ENCODE results near the gene RINL.
A peak's percentile ranks its signal among the peaks of the same experiment; 100 is the strongest.
"Not testable (repeated sequence)": the region's sequence is repeated elsewhere in the genome, so short reads cannot be mapped to it uniquely, and the experiment has no call there.

Gene RINL

DNA sequence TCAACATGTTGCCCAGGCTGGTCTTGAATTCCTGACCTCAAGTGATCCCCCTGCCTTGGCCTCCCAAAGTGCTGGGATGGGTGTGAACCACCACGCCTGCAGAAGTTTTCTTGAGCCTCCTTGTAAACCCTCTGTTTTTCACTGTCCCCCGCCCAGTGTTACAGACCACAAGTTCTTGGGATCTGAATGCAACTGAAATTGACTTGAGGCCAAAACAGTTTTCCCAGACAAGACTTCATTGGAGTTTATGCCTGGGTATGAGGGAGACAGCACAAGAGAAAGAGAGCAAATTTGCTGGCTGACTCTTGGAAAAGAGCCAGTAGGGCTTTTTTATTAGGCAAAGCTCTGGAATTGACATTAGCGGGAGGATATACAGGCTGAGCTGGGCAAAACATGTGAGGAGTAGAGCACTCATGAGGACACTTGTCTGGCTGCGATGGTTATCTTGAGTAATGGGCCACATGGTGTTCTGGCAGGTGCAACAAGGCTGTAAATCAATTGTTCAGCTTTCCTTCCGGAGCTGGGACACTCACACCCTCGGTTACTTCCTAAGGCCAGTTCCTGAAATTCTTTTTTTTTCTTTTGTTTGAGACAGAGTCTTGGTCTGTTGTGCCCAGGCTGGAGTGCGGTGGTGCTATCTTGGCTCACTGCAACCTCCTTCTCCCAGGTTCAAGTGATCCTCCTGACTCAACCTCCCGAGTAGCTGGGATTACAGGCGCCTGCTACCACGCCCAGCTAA lies 15.6 kb downstream of the RINL start:
- Histone ChIP-seq H4K20me1 (no peaks in the 10 kb centered on the region; a peak in 1 of 22 replicates), H3K36me3 (no peaks in the 10 kb centered on the region), H3K4me3 (no peak overlapping the region), H3K9me3 (replicated peaks in 1 of 11) (no peaks in the 10 kb centered on the region), H3K4me2 (peak overlapping the region; percentile 36 to 87 (median 61)), H3K9ac (peak overlapping the region in 1 of 11 experiments; percentile 7; a peak in 1 of 22 replicates), H3K27ac (peak overlapping the region in 5 of 11 experiments; percentile 7 to 42 (median 31); a peak in 8 of 22 replicates), H3K27me3 (no peaks in the 10 kb centered on the region), H3K4me1 (peaks cover 87 to 95% (median 93%) of the 10 kb centered on the region in 10 experiments)
- no peak for TF ChIP-seq Cebpa-rat (IDR thresholded peaks at IDR 0.05)

DNA sequence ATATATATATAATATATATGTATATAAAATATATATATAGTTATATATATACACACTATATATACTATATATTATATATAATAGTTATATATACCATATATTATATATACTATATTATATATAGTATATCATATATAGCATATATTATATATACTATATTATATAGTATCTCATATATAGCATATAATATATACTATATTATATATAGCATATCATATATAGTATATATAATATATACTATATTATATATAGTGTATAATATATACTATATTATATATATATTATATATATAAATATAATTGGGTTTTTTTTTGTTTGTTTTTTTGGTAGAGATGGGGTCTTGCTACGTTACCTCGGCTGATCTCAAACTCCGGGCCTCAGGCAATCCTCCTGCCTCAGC lies 16.7 kb downstream of the RINL start:
- H3K4me1 ChIP-seq: peaks cover 89 to 97% (median 95%) of the 10 kb centered on the region in 10 experiments
- no peaks in the 10 kb centered on the region; a peak in 1 of 22 replicates for H4K20me1 ChIP-seq
- H3K9ac ChIP-seq: no peak overlapping the region
- peaks cover 0 to 4% (median 1%) of the 10 kb centered on the region in 11 experiments; a peak in 11 of 22 replicates for H3K9me3 ChIP-seq (replicated peaks in 1 of 11)
- peak overlapping the region in 1 of 11 experiments; percentile 84; a peak in 1 of 22 replicates for H3K4me2 ChIP-seq
- peak overlapping the region in 1 of 11 experiments; percentile 83; a peak in 1 of 22 replicates for H3K27ac ChIP-seq
- H3K4me3 ChIP-seq: no peak overlapping the region
- no peak for TF ChIP-seq Cebpa-rat (IDR thresholded peaks at IDR 0.05)
- H3K36me3 ChIP-seq: no peaks in the 10 kb centered on the region
- no peaks in the 10 kb centered on the region for H3K27me3 ChIP-seq

DNA sequence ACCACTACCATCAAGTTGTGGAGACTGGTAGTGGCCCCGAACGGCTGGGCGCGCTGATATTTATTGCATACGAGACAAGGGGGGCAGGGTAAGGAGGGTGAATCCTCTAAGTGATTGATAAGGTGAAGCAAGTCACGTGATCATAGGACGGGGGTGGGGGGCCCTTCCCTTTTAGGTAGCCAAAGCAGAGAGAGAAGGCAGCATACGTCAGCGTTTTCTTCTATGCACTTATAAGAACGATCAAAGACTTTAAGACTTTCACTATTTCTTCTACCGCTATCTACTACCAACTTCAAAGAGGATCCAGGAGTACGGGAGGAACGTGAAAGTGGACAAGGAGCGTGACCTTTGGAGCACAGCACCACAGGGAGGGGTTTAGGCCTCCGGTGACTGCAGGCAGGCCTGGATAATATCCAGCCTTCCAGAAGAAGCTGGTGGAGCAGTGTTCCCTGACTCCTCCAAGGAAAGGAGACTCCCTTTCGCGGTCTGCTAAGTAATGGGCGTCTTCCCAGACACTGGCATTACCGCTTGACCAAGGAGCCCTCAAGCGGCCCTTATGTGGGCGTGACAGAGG lies 18.4 kb downstream of the RINL start:
- peaks cover 0 to 10% (median 8%) of the 10 kb centered on the region in 11 experiments; a peak in 13 of 22 replicates for H3K9me3 ChIP-seq (replicated peaks in 1 of 11)
- not testable (repeated sequence) for H3K36me3 ChIP-seq, H4K20me1 ChIP-seq, H3K27me3 ChIP-seq, H3K4me3 ChIP-seq
- peak overlapping the region in 3 of 11 experiments; percentile 12 to 54 (median 50); a peak in 3 of 22 replicates for H3K27ac ChIP-seq
- H3K4me2 ChIP-seq: peak overlapping the region; percentile 32 to 94 (median 86); a peak in 21 of 22 replicates
- 0 out of 22 replicates have a peak overlapping the region, but pooled peaks of 1 of the 11 experiments have one; percentile 33 for H3K9ac ChIP-seq
- peaks cover 76 to 83% (median 82%) of the 10 kb centered on the region in 10 experiments for H3K4me1 ChIP-seq

DNA sequence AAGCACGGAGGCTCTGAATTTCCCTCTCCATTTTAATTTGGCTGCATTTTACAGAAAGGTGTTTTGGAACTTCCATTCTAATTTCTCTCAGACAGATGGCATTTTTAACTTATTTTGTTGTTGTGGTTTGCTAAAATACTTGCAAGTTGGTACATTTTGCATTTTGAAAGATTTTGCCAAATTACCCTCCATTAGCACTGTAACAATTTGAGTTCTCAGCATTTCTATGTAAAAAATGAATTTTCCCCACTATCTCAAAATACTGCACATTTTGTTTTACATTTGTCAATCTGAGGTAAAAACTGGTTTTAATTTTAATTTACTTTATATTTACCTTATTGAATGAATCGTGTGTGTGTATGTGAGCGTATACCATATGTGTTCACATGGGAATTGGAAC lies 21.3 kb downstream of the RINL start:
- no peak for TF ChIP-seq Cebpa-rat (IDR thresholded peaks at IDR 0.05)
- H3K4me2 ChIP-seq: peak overlapping the region; percentile 63 to 94 (median 86)
- peaks cover 61 to 72% (median 66%) of the 10 kb centered on the region in 10 experiments for H3K4me1 ChIP-seq
- peaks cover 0 to 10% (median 8%) of the 10 kb centered on the region in 11 experiments; a peak in 13 of 22 replicates for H3K9me3 ChIP-seq (replicated peaks in 1 of 11)
- peak overlapping the region in 1 of 10 experiments; percentile 13; a peak in 1 of 20 replicates for H3K4me3 ChIP-seq
- no peaks in the 10 kb centered on the region for H3K36me3 ChIP-seq
- H3K27me3 ChIP-seq: no peaks in the 10 kb centered on the region
- H3K9ac ChIP-seq: peak overlapping the region; percentile 24 to 62 (median 57); a peak in 17 of 22 replicates
- no peaks in the 10 kb centered on the region for H4K20me1 ChIP-seq
- H3K27ac ChIP-seq: peak overlapping the region; percentile 49 to 72 (median 68); a peak in 21 of 22 replicates

DNA sequence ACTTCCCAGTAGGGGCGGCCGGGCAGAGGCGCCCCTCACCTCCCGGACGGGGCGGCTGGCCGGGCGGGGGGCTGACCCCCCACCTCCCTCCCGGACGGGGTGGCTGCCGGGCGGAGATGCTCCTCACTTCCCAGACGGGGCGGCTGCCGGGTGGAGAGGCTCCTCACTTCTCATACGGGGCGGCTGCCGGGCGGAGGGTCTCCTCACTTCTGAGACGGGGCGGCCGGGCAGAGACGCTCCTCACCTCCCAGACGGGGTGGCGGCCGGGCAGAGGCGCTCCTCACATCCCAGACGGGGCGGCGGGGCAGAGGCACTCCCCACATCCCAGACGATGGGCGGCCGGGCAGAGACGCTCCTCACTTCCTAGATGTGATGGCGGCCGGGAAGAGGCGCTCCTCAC lies 22.3 kb downstream of the RINL start:
- Histone ChIP-seq H3K27ac (0 out of 22 replicates have a peak overlapping the region, but pooled peaks of 1 of the 11 experiments have one; percentile 49), H3K4me1 (peaks cover 61 to 75% (median 68%) of the 10 kb centered on the region in 10 experiments), H3K4me2 (0 out of 22 replicates have a peak overlapping the region, but pooled peaks of 1 of the 11 experiments have one; percentile 63), H3K9me3 (replicated peaks in 1 of 11) (peaks cover 0 to 10% (median 8%) of the 10 kb centered on the region in 11 experiments; a peak in 13 of 22 replicates)
- not testable (repeated sequence) for H3K27me3 ChIP-seq, H3K36me3 ChIP-seq, H3K4me3 ChIP-seq, H3K9ac ChIP-seq, H4K20me1 ChIP-seq

DNA sequence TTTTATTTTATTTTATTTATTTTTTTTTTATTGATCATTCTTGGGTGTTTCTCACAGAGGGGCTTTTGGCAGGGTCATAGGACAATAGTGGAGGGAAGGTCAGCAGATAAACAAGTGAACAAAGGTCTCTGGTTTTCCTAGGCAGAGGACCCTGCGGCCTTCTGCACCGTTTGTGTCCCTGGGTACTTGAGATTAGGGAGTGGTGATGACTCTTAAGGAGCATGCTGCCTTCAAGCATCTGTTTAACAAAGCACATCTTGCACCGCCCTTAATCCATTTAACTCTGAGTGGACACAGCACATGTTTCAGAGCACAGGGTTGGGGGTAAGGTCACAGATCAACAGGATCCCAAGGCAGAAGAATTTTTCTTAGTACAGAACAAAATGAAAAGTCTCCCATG lies 23.1 kb downstream of the RINL start:
- not testable (repeated sequence) for H3K36me3 ChIP-seq, H3K9ac ChIP-seq, H3K4me2 ChIP-seq, H3K27ac ChIP-seq, H4K20me1 ChIP-seq, H3K4me3 ChIP-seq, H3K27me3 ChIP-seq
- Histone ChIP-seq H3K9me3 (replicated peaks in 1 of 11) (peaks cover 0 to 10% (median 8%) of the 10 kb centered on the region in 11 experiments; a peak in 13 of 22 replicates), H3K4me1 (peaks cover 55 to 68% (median 63%) of the 10 kb centered on the region in 10 experiments)

DNA sequence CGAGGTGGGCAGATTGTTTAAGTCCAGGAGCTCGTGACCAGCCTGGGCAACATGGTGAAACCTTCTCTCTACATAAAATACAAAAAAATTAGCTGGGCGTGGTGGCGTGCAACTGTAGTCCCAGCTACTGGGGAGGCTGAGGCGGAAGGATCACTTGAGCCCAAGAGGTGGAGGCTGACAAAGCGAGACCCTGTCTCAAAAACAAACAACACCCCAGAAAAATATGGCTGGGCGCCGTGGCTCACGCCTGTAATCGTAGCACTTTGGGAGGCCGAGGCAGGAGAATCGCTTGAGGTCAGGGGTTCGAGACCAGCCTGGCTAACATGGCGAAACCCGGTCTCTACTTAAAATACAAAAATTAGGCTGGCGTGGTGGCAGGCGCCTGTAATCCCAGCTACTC lies 24.9 kb downstream of the RINL start:
- peaks cover 6 to 9% (median 7%) of the 10 kb centered on the region in 11 experiments; a peak in 19 of 22 replicates for H3K36me3 ChIP-seq
- H3K4me2 ChIP-seq: peak overlapping the region; percentile 76 to 99 (median 91)
- peak overlapping the region; percentile 89 to 99 (median 93) for H3K9ac ChIP-seq
- peaks cover 9 to 10% (median 10%) of the 10 kb centered on the region in 11 experiments for H4K20me1 ChIP-seq
- no peak for TF ChIP-seq Cebpa-rat (IDR thresholded peaks at IDR 0.05)
- peak overlapping the region; percentile 86 to 99 (median 94); a peak in 21 of 22 replicates for H3K27ac ChIP-seq
- no peaks in the 10 kb centered on the region for H3K27me3 ChIP-seq
- peaks cover 0 to 10% (median 8%) of the 10 kb centered on the region in 11 experiments; a peak in 13 of 22 replicates for H3K9me3 ChIP-seq (replicated peaks in 1 of 11)
- peaks cover 45 to 55% (median 49%) of the 10 kb centered on the region in 10 experiments for H3K4me1 ChIP-seq
- peak overlapping the region; percentile 72 to 89 (median 80); a peak in 19 of 20 replicates for H3K4me3 ChIP-seq

DNA sequence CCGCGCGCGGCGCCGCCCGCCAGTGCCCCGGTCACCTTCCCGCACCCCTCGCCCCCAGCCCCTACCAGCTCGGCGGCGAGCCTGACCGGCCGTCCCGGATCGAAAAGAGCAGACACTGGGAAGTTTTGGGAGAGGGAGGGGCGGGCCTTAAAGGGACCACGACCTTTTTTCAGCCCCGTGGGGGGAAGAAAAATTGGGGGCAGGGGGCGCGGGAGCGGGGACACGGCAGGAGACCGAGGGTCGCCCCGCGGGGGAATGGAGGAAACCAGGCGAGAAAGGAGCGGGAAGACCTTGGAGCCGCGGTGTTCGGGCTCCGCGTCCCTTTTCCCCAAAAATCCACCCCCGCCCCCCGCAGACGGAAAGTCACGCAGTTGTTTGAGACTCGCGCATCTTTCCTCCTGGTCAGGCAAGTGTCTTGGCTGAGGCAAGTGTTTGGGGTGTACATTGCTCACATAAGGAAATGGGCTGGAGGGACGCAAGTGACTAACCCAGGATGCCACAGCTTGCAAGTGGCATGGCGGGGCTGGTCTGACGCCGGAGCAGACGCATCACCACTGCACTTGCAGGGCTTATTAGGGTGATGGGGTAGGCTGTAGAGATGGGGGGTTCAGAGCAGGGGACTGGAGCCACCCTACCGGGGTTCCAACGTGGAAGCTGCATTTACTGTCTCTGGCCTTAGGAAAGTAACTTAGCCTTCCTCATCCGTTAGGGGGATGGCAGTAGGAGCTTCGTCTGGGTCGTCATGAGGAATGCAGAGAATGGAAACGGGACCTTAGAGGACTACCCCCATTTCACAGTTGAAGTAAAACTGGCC lies 25.6 kb downstream of the RINL start:
- Histone ChIP-seq H3K4me2 (peak overlapping the region; percentile 76 to 99 (median 91)), H3K4me1 (peaks cover 45 to 55% (median 49%) of the 10 kb centered on the region in 10 experiments), H4K20me1 (peaks cover 17 to 18% (median 18%) of the 10 kb centered on the region in 11 experiments), H3K4me3 (peak overlapping the region; percentile 72 to 89 (median 80)), H3K27me3 (no peaks in the 10 kb centered on the region), H3K9me3 (replicated peaks in 1 of 11) (peaks cover 0 to 10% (median 8%) of the 10 kb centered on the region in 11 experiments; a peak in 13 of 22 replicates), H3K9ac (peak overlapping the region; percentile 89 to 99 (median 93)), H3K36me3 (peaks cover 14 to 17% (median 15%) of the 10 kb centered on the region in 11 experiments), H3K27ac (peak overlapping the region; percentile 86 to 99 (median 94))
- TF ChIP-seq Cebpa-rat (IDR thresholded peaks at IDR 0.05): no peak

Measured in BLaER1 treated with 17β-estradiol and CSF1 and Interleukin-3, amounts not matched to agents 10 nM and 100 nM (cell line).